ENCODE measurements around the gene ETFB. TPM values are rescaled to one million over a fixed set of nuclear protein-coding genes. Genes with fewer than 3 reads are reported as not detected.

ETFB gene
- total and polyA plus RNA-seq, 9 of the 15 experiments (the other 6 are each of a cell fraction or from before 2014, with no cell fraction given) = 18.1 to 143 (median 96.1) TPM

- no peaks in the 10 kb centered on the region for H4K20me1 ChIP-seq (replicated peaks; ENCODE audit: control insufficient read depth, insufficient read depth, low read length)
Measured at GRCh38 chr19:51301266-51301665, 64.9 kb downstream of the ETFB start.

GRCh38 chr19:51297406-51297805, 68.8 kb downstream of the ETFB start:
- H3K9me3 ChIP-seq (replicated peaks; ENCODE audit: control insufficient read depth, insufficient read depth, low read depth, low read length) = no peaks in the 10 kb centered on the region
- BruUV-seq (replicated peaks) = no TSS peak
- in situ Hi-C loops (cut with MboI) = no loop called here
- no peak for FAIRE-seq
- peaks cover 0 to 7% of the 10 kb centered on the region in 2 experiments; a peak in 2 of 5 replicates for H3K4me1 ChIP-seq (replicated peaks in 1 of 2; ENCODE audit: control insufficient read depth in 2 of 2, insufficient read depth in 2 of 2, low read length in 2 of 2)
- H3K27me3 ChIP-seq (ENCODE audit: control insufficient read depth in 2 of 2, insufficient read depth in 2 of 2, low read length in 2 of 2) = peaks cover 27 to 71% of the 10 kb centered on the region in 2 experiments; a peak in 4 of 5 replicates
- no peaks in the 10 kb centered on the region for H4K20me1 ChIP-seq (replicated peaks; ENCODE audit: control insufficient read depth, insufficient read depth, low read length)
- ChIA-PET POLR2A (no interaction called here), CTCF (ENCODE audit: low intra/inter-chr PET ratio) (no interaction called here)
- intact Hi-C loops (cut with micrococcal nuclease) = loop anchor here (2.0 kb wide), 1 partner anchor 361 kb away; no protein-coding TSS in a partner anchor
- H3K36me3 ChIP-seq (ENCODE audit: control insufficient read depth, insufficient read depth, low read length) = no peaks in the 10 kb centered on the region
- DNase-seq (ENCODE audit: extremely low read depth in 1 of 4, low spot score in 3 of 4) = no peak
- H3K9ac ChIP-seq (ENCODE audit: insufficient read depth in 1 of 2, low read depth in 2 of 2, low read length in 2 of 2) = no peak overlapping the region
- no peaks in the 10 kb centered on the region for H3K9me1 ChIP-seq (ENCODE audit: control insufficient read depth, insufficient read depth, low read length)
- H2AFZ ChIP-seq (ENCODE audit: low read depth, low read length) = no peak overlapping the region
- H3K4me2 ChIP-seq (ENCODE audit: insufficient read depth, low read length) = no peak overlapping the region
- H3K27ac ChIP-seq (ENCODE audit: extremely low read depth, low read depth, low read length) = no peak overlapping the region
- H3K4me3 ChIP-seq = no peak overlapping the region
- 2% methylated on average over 5 of the region's 5 CpGs for WGBS (ENCODE audit: insufficient coverage, low coverage, missing lambda C conversion rate)
- no peaks in the 10 kb centered on the region for H3K79me2 ChIP-seq (ENCODE audit: control insufficient read depth, insufficient read depth, low read length)
- TF ChIP-seq ZNF12 (CRISPR knock-in tag; IDR thresholded peaks at IDR 0.05) (no peak), EP300 (IDR thresholded peaks at IDR 0.05; ENCODE audit: low read length) (no peak)
- ATAC-seq = no peak

More at GRCh38 chr19:51301266-51301665, 64.9 kb downstream of the ETFB start:
- Histone ChIP-seq H3K36me3 (ENCODE audit: control insufficient read depth, insufficient read depth, low read length) (no peaks in the 10 kb centered on the region), H3K9me1 (ENCODE audit: control insufficient read depth, insufficient read depth, low read length) (no peaks in the 10 kb centered on the region), H3K4me3 (no peak overlapping the region), H3K9me3 (replicated peaks; ENCODE audit: control insufficient read depth, insufficient read depth, low read depth, low read length) (no peaks in the 10 kb centered on the region), H3K4me1 (replicated peaks in 1 of 2; ENCODE audit: control insufficient read depth in 2 of 2, insufficient read depth in 2 of 2, low read length in 2 of 2) (no peaks in the 10 kb centered on the region), H2AFZ (ENCODE audit: low read depth, low read length) (no peak overlapping the region), H3K9ac (ENCODE audit: insufficient read depth in 1 of 2, low read depth in 2 of 2, low read length in 2 of 2) (no peak overlapping the region), H3K4me2 (ENCODE audit: insufficient read depth, low read length) (no peak overlapping the region), H3K79me2 (ENCODE audit: control insufficient read depth, insufficient read depth, low read length) (no peaks in the 10 kb centered on the region), H3K27me3 (ENCODE audit: control insufficient read depth in 2 of 2, insufficient read depth in 2 of 2, low read length in 2 of 2) (peaks cover 16 to 33% of the 10 kb centered on the region in 2 experiments; a peak in 4 of 5 replicates), H3K27ac (ENCODE audit: extremely low read depth, low read depth, low read length) (no peak overlapping the region)
- WGBS (ENCODE audit: insufficient coverage, low coverage, missing lambda C conversion rate) = 1% methylated on average over 7 of the region's 7 CpGs
- ChIA-PET POLR2A (interaction anchor here (0.9 kb wide), 1 partner anchor 10 kb away, joined by 5 read pairs; no protein-coding TSS in a partner anchor), CTCF (ENCODE audit: low intra/inter-chr PET ratio) (no interaction called here)
- no peak for FAIRE-seq
- BruUV-seq (replicated peaks) = no TSS peak
- in situ Hi-C loops (cut with MboI) (no loop called here), intact Hi-C loops (cut with micrococcal nuclease) (no loop called here)
- no peak for TF ChIP-seq MXI1 (IDR thresholded peaks at IDR 0.05; ENCODE audit: low read depth, low read length)
- TF ChIP-seq SAFB (IDR thresholded peaks at IDR 0.05; ENCODE audit: borderline replicate concordance, low read depth, low read length) = no peak
- TF ChIP-seq POLR2H (tag; IDR thresholded peaks at IDR 0.05; ENCODE audit: low read depth) = no peak
- DNase-seq (ENCODE audit: extremely low read depth in 1 of 4, low spot score in 3 of 4) = no peak
- ATAC-seq = no peak

All from K562 (cell line).